SKM-1 treated with dmso at 0.1 percent for 144 hours (cell line): ENCODE data around the gene PSMB4.
A peak's percentile ranks its signal among the peaks of the same experiment; 100 is the strongest.
"Not testable (repeated sequence)": the region's sequence is repeated elsewhere in the genome, so short reads cannot be mapped to it uniquely, and the experiment has no call there.

Experiments used
- DNase-seq: peaks from one replicate; lab custom pipeline; 2025; ENCODE audit not compliant: unreplicated experiment; lab: John Stamatoyannopoulos, UW

PSMB4 gene

GRCh38 chr1:151437396-151437795 is 38.0 kb downstream of the PSMB4 start:
- not testable (repeated sequence) for DNase-seq

GRCh38 chr1:151443846-151444782 is 44.7 kb downstream of the PSMB4 start:
- peak; percentile 72 for DNase-seq

GRCh38 chr1:151444783-151445177 is 45.4 kb downstream of the PSMB4 start:
- no peak for DNase-seq

- no peak for DNase-seq
Observed at GRCh38 chr1:151447696-151448095, 48.3 kb downstream of the PSMB4 start.
